ENCODE results near the gene NUAK2.

GRCh38 chr1:205262731-205263171 is 58.8 kb downstream of the NUAK2 start:
- no peak for TF ChIP-seq CTCF (IDR thresholded peaks at IDR 0.05; ENCODE audit: low read length)
- TF ChIP-seq EZH2 (IDR thresholded peaks at IDR 0.05; ENCODE audit: borderline replicate concordance, low read length) = no peak

Measured in OCI-LY1 (cell line).